ENCODE results near the gene HCK.

- TF ChIP-seq CTCF (conservative IDR thresholded peaks at IDR 0.05) (no peak), ZFX (IDR thresholded peaks at IDR 0.05) (no peak)
Observed at GRCh38 chr20:32059189-32059588, 7.1 kb downstream of the HCK start.

All from C4-2B (cell line).